Effector CD4-positive, alpha-beta T cell (primary cell): ENCODE results near the gene RC3H1.
"Not testable (repeated sequence)": the region's sequence is repeated elsewhere in the genome, so short reads cannot be mapped to it uniquely, and the experiment has no call there.

Experiments
- DNase-seq: peaks from one replicate; pipeline ENCODE4 v3.0.0-alpha.2; 2020

RC3H1 gene

DNA sequence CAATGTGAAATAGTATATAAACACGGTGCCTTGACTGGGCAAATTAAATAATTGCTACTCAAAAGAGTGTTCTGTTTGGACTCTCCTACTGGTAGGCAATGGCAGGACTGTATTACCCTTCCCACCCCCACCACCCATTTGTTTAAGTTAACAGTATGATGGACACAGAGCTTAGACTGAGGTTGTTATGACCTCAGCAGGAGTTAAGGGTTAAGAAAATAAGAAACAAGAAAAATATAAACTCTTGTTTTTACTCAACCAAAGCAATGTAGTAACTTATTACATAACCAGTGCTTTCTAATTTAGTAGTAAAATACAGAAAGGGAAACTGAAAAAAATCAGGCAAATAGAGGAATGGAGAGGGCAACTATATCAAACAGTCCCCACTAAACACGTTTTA, 85.1 kb downstream of the RC3H1 start:
- no peak for DNase-seq

- DNase-seq = no peak
These were observed 87.7 kb downstream of the RC3H1 start for GRCh38 chr1:173934440-173934839.

DNA sequence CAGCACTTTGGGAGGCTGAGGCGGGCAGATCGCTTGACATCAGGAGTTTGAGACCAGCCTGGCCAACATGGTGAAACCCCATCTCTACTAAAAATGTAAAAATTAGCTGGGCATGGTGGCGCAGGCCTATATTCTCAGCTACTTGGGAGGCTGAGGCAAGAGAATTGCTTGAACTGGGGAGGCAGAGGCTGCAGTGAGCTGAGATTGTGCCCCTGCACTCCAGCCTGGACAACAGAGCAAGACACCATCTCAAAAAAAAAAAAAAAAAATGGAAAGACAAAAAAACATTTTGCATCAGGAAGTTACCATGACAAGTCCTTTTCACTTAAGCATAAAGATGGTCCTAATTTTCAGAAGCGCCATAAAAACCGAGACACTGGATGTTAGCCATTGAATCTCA, 91.6 kb downstream of the RC3H1 start:
- not testable (repeated sequence) for DNase-seq

DNA sequence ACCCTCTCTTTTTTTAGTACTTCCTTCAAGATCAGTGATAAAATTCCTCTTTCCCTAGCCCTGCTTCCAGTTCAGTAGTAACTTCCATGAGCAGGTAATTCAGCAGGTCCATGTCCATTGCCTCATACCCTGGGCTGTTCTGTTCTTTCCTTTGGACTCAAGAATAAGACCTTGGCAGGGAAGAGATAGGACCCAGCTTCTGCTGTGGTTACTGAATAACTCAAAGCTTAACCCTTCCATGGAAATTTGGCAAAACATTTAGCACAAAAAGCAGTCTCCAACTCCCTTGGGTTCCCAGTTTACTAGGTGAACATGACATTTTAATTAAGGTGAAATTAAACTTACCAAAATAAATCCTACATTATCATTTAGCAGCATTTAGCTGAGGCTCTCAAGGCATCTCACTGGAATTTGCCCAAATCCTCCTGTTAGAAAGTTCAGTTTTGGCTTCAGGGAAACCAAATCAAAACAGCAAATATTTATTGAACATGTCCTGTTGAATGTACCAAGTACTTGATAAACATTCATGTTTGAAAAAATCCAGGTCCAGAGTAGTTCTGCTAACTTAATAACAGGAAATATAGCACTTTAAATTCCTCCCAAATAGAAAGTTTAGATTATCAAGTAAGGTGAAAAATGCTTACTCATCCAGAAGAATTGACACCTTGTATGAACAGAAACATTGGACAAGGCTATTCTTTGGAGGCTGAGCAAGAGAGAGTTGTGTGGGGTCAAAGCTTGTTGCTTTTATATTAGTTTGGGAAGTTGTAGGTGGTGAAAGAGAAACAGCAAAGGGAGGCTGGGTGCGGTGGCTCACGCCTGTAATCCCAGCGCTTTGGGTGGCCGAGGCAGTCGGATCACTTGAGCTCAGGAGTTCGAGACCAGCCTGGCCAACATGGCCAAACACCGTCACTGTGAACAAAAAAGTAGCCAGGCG, 96.6 kb downstream of the RC3H1 start:
- no peak for DNase-seq

- DNase-seq = no peak
These were observed 101.3 kb downstream of the RC3H1 start for GRCh38 chr1:173920861-173921260.

GRCh38 chr1:173917635-173918493, 104.3 kb downstream of the RC3H1 start:
- no peak for DNase-seq

DNA sequence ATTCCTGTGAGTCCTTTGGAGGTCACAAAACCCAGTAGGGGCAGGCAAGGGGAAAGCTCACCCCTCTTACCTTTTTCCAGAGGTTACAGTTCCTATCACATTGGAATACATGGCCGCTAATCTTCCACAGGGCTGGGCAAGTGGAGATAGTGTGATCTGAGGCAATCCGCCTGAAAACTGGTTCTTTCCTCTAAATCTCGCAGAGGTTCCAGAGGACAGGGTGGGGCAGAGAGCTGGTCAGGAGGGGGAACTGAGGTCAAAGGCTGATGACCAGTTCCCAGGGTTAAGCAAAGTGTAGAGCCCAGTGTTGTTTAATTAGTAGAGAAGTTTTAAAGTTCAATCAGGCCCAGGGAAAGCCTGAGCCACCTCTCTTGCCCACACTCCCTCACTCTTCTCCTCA, 105.0 kb downstream of the RC3H1 start, which contains the start of gene SERPINC1:
Gene SERPINC1 (minus strand): TSS at position 179 of the 400 bp plus-strand sequence. CDS start 68 bp downstream, at position 111.
- DNase-seq = no peak

GRCh38 chr1:173916667-173917066, 105.5 kb downstream of the RC3H1 start:
- DNase-seq = no peak

DNA sequence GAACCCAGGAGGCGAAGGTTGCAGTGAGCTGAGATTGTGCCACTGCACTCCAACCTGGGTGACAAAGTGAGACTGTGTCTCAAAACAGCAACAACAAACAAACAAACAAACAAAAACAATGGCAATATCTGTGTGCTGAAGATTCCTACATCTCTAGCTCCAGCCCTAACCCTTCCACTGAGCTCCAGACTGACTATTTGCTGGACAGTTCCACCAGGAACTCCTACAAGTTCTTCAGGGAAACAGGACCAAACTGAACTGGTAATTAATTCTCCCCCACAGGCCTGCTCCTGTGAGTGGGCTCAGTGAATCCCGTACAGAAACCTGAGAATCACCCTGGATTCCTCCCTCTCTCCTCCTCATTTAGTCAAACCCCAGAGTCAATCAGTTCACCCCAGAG, 106.6 kb downstream of the RC3H1 start:
- no peak for DNase-seq

- DNase-seq = no peak
These were observed 107.7 kb downstream of the RC3H1 start for GRCh38 chr1:173914366-173914871.

- DNase-seq = no peak
These were observed 109.0 kb downstream of the RC3H1 start for GRCh38 chr1:173913111-173913510.

DNA sequence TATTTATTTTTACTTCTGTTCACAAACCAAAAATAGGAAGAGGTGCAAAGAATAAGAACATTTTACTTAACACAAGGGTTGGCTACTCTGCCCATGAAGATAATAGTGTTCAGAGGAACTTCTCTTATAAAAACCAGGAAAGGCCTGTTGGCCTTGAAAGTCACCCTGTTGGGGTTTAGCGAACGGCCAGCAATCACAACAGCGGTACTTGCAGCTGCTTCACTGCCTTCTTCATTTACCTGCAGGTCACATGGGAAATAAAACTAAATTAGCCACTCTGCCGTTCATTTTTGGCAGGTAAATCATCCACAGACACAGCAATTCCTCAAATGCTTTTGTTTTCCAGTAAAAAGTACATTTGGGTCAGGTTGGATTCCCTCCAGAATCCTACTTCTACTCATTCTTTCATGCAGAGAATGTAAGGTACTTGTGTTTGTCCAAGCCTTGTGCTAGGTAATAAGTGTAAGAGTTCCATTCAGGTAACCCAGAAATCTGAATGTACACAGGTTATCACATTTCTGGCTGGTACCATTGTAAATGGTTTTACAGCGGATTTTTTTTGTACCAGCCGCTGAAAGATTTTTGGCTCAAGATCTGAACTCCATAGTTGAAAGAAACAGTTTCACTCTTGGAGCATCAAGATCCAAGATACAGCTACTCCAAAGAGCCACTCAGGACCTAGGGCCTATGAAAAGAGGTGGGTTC, 118.2 kb downstream of the RC3H1 start:
- DNase-seq = no peak

DNA sequence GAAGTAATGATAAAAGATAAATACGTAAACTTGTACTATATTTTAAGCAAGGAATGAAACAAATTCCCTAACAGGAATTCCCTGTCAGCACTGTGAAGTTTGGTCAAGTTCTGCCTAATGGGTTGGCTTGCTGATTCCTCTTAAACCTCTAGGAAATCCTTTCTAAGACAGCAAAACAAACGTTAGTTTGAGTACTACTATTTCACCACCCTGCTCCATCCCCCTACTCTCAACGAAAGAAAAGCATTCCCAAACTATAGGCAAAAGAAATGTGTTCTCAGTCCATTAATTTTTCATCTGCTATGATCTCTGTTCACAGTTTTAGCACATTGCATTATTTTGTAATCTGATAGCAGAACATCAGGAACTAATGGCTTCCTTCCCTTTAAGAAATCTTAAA, 121.2 kb downstream of the RC3H1 start:
- no peak for DNase-seq

DNA sequence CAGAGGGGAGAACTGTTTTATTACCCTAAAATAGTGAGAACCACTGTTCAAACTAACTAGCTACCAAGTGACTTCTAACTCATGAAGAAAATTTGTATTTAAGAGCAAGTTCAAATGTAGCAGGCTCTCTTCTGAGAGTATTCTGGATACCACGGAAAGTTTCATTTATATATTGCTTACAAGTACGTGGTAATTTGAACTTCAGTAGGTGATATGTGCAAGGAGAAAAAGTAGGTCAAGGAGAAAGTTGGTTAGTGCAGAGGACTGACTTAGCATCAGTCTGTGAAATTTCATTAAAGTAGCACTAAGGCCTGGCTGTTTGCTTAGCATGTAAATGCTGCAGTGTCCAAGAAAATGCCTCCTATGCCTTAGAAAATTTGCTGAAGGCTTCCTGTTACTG, 121.7 kb downstream of the RC3H1 start:
- no peak for DNase-seq

DNA sequence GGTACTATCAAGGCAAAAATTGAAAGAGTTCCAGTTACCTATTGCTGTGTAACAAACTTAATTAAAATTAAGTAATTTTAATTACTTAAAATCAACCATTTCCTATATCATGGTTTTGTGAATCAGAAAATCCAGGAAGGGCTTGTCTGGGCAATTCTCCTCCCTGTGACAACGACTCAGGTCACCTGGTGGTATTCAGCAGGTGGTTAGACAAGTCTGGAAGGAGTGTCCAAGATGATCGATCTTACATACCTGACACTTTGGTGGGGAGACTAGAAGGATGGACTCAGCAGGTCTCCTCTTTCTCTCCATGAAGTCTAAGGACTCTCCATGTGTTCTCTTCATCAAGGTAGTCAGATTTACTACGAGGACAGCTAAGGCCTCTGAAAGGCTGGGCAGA, 128.0 kb downstream of the RC3H1 start:
- no peak for DNase-seq

DNA sequence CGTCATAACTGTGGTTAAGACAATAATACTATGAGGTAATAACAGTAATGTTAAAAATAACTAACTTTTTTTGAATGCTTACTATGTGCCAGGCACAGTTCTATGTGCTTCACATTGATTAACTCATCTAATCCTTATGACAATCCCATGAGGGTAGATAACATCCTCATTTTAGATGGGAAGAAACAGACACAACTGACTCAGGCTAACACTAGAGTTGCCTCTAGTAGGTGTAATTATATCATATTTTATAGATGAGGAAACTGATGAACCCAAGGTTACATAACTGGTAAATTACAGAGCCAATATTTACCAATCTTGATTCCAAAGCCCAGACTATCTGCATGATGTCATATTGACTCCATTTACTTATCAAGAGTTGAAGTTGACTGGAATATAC, 128.5 kb downstream of the RC3H1 start:
- no peak for DNase-seq

DNA sequence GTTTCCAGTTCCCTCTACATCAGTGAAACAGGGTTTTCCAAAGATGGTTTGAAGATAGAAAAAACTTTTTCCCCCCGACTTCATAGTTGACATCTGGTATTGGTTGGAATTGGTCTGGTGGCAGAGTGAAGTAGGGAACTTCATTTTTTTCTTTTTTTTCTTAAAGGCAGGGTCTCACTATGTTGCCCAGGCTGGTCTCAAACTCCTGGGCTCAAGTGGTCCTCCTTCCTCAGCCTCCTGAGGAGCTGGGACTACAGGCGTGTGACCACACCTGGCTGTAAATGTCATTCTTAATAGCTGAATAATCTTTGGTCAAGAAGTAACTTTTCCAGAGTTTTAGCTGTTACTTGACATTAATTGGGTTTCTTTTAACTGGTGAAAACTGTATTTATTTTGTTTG, 132.3 kb downstream of the RC3H1 start:
- no peak for DNase-seq

- DNase-seq = no peak
These were observed 133.4 kb downstream of the RC3H1 start for GRCh38 chr1:173888749-173889148.

DNA sequence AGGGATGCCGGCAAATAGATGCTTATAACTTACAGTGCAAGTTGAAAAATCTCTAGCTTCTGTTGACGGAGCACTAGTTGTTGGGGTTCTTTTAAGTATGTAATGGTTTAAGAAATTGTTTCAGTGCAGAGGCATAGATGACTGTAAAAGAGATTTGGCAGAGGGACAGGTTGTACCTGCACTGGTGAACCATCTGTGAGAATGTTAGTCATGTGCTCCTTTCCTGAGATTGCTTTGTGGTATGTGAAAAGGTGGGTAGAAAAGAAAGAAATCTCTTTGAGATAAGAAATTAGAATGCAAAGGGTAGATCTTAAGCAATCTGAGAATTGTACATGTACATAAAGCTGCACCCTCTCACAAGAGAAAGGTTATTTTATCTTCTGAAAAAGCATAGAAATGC, 134.5 kb downstream of the RC3H1 start:
- no peak for DNase-seq

DNA sequence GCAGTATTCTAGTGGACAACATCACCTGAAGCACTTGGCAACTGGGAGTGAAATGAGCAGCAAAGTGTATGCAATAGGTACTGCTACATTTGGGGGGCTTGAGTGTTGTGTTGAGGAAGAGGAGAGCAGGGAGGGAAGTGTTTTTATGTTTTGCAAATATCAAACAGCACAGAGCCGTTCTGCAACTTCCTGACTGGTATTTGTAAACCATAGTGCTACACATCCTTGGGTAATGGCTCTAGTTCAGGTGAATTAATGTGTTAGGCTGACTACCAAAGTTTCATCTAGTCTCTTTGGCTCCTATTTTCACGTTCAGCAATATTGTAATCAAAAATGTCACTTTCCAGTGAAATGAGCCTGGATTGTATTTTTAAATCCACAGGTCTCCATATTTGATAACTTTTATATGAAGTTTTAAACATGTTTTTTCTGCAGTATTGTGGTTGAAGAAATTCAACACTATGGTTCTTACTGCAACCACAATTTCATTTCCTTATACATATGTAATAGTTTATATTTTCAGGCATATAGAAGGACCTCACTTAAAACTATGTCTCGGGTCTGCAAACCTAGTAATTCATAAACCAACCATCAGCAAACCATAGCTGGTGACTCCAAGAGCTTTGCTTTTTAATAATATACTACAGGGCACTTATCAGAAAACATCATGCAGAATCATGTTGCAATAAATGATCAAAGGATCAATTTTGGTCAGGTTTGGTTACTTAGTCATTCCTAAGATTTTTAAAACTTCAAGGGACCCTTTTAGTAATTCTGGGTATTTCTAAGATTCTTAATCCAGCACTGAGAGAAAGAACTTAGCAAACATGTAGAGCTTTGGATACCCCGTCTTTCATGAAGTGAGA, 135.2 kb downstream of the RC3H1 start:
- no peak for DNase-seq

DNA sequence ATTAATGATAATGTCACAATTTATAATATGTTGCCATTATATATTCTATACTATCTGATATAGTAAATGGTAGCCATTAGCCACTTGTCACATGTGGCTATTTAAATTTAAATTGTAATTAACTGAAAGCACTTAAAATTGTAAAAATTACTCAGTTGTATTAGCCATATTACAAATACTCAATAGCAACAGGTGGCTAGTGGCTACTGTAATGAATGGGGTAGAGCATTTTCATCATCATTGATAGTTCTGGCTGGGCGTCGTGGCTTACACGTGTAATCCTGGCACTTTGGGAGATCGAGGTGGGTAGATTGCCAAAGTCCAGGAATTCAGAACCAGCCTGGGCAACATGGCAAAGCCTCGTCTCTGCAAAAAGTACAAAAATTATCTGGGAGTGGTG, 137.5 kb downstream of the RC3H1 start:
- no peak for DNase-seq
